NCI-H82 treated with DMSO at 0.1 percent for 48 hours (cell line): ENCODE results near the gene C10orf90.

Source experiments
- DNase-seq: peaks from one replicate; lab custom pipeline; 2025; ENCODE audit not compliant: unreplicated experiment; lab: John Stamatoyannopoulos, UW

Gene C10orf90

GRCh38 chr10:126585249-126586017 lies 85.1 kb downstream of the C10orf90 start:
- no peak for DNase-seq

GRCh38 chr10:126584836-126585235 lies 85.7 kb downstream of the C10orf90 start:
- no peak for DNase-seq

GRCh38 chr10:126583552-126584200 lies 86.8 kb downstream of the C10orf90 start:
- no peak for DNase-seq

- DNase-seq: no peak
These were observed 88.8 kb downstream of the C10orf90 start for GRCh38 chr10:126581648-126582046.

- DNase-seq: no peak
These were observed 89.4 kb downstream of the C10orf90 start for GRCh38 chr10:126580873-126581647.

GRCh38 chr10:126576336-126576735 lies 94.2 kb downstream of the C10orf90 start:
- DNase-seq: no peak

- no peak for DNase-seq
These were observed 99.6 kb downstream of the C10orf90 start for GRCh38 chr10:126570621-126571602.

GRCh38 chr10:126570245-126570570 lies 100.3 kb downstream of the C10orf90 start:
- no peak for DNase-seq

GRCh38 chr10:126569513-126570244 lies 100.8 kb downstream of the C10orf90 start:
- no peak for DNase-seq

- DNase-seq: no peak
These were observed 101.6 kb downstream of the C10orf90 start for GRCh38 chr10:126568809-126569385.

- no peak for DNase-seq
These were observed 104.6 kb downstream of the C10orf90 start for GRCh38 chr10:126565871-126566270.

- no peak for DNase-seq
These were observed 105.1 kb downstream of the C10orf90 start for GRCh38 chr10:126565441-126565840.

- no peak for DNase-seq
These were observed 106.1 kb downstream of the C10orf90 start for GRCh38 chr10:126564326-126564888.

GRCh38 chr10:126563361-126563760 lies 107.1 kb downstream of the C10orf90 start:
- DNase-seq: no peak

GRCh38 chr10:126561921-126562680 lies 108.4 kb downstream of the C10orf90 start:
- DNase-seq: no peak

- DNase-seq: no peak
These were observed 109.1 kb downstream of the C10orf90 start for GRCh38 chr10:126561294-126561920.

- no peak for DNase-seq
These were observed 111.6 kb downstream of the C10orf90 start for GRCh38 chr10:126558881-126559280.

GRCh38 chr10:126551202-126551601 lies 119.3 kb downstream of the C10orf90 start:
- DNase-seq: no peak
